SH-SY5Y (cell line): ENCODE results near the gene PRKAG3.

Experiments used
- GATA2 ChIP-seq: IDR thresholded peaks from 2 replicates; pipeline ENCODE4 v1.6.1; 2011; ENCODE audit warnings: mild to moderate bottlenecking, low read depth, low read length
- GATA3 ChIP-seq: IDR thresholded peaks from 2 replicates; pipeline ENCODE4 v1.6.1; 2011; ENCODE audit warnings: low read depth, mild to moderate bottlenecking, low read length, moderate library complexity

GRCh38 chr2:218815244-218815637 lies 16.4 kb downstream of the PRKAG3 start:
- TF ChIP-seq GATA2 (no peak), GATA3 (no peak)
